ENCODE data around the gene DNAJC15.

DNAJC15 gene

GRCh38 chr13:43089912-43090498 lies 66.6 kb downstream of the DNAJC15 start:
- DNase-seq, result no peak

- no peak for DNase-seq
Measured at GRCh38 chr13:43094901-43095300, 71.5 kb downstream of the DNAJC15 start.

- no peak for DNase-seq
Measured at GRCh38 chr13:43095771-43096719, 72.7 kb downstream of the DNAJC15 start.

- DNase-seq, result no peak
Measured at GRCh38 chr13:43100667-43101066, 77.3 kb downstream of the DNAJC15 start.

- no peak for DNase-seq
Measured at GRCh38 chr13:43102304-43102703, 78.9 kb downstream of the DNAJC15 start.

GRCh38 chr13:43107780-43108179 lies 84.4 kb downstream of the DNAJC15 start:
- no peak for DNase-seq

GRCh38 chr13:43110036-43110435 lies 86.7 kb downstream of the DNAJC15 start:
- no peak for DNase-seq

- DNase-seq, result no peak
Measured at GRCh38 chr13:43110658-43111057, 87.3 kb downstream of the DNAJC15 start.

- DNase-seq, result no peak
Measured at GRCh38 chr13:43111559-43112400, 88.4 kb downstream of the DNAJC15 start.

- DNase-seq, result no peak
Measured at GRCh38 chr13:43113603-43114002, 90.2 kb downstream of the DNAJC15 start.

- DNase-seq, result no peak
Measured at GRCh38 chr13:43114504-43114903, 91.1 kb downstream of the DNAJC15 start.

- no peak for DNase-seq
Measured at GRCh38 chr13:43115141-43115540, 91.8 kb downstream of the DNAJC15 start.

- DNase-seq, result no peak
Measured at GRCh38 chr13:43116242-43116641, 92.9 kb downstream of the DNAJC15 start.

GRCh38 chr13:43118521-43118920 lies 95.1 kb downstream of the DNAJC15 start:
- no peak for DNase-seq

- no peak for DNase-seq
Measured at GRCh38 chr13:43119206-43119605, 95.8 kb downstream of the DNAJC15 start.

GRCh38 chr13:43122791-43123190 lies 99.4 kb downstream of the DNAJC15 start:
- DNase-seq, result no peak

- DNase-seq, result no peak
Measured at GRCh38 chr13:43123856-43124255, 100.5 kb downstream of the DNAJC15 start.

- no peak for DNase-seq
Measured at GRCh38 chr13:43124490-43124889, 101.1 kb downstream of the DNAJC15 start.

- no peak for DNase-seq
Measured at GRCh38 chr13:43126420-43126819, 103.0 kb downstream of the DNAJC15 start.

GRCh38 chr13:43127103-43127798 lies 103.9 kb downstream of the DNAJC15 start:
- DNase-seq, result no peak

GRCh38 chr13:43127827-43128226 lies 104.4 kb downstream of the DNAJC15 start:
- DNase-seq, result no peak

GRCh38 chr13:43128504-43128961 lies 105.1 kb downstream of the DNAJC15 start:
- DNase-seq, result no peak

- no peak for DNase-seq
Measured at GRCh38 chr13:43129066-43129465, 105.7 kb downstream of the DNAJC15 start.

Data from amniotic stem cell (primary cell).